Measurements from ENCODE around the gene ARL9. TPM values are rescaled to one million over a fixed set of nuclear protein-coding genes. Genes with fewer than 3 reads are reported as not detected.
A peak's percentile ranks its signal among the peaks of the same experiment; 100 is the strongest.

ARL9 gene
- total and polyA plus RNA-seq, 2 experiments from 2014 or later: 0.85 TPM; not detected in 1

DNA sequence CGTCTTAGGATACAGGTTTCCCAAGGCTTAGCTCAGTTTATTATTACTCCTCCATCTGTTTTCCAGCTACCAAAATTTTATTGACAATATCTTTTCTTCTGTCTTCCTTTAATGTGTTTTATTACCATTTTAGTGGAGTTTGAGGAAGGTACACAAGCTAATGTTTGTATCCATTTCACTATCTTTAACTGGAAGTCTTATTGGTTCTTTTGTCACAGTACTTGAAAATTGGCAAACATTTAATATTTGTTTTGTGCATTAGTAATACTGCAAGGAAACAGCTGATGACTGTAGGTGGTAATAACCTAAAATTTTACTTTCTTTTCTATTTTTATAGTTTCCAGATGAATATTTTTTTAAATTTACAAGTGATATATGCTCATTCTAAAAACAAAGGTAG lies 9.3 kb upstream of the ARL9 start:
- H3K4me2 ChIP-seq: no peak overlapping the region
- no peaks in the 10 kb centered on the region for H3K79me2 ChIP-seq
- H3K9me3 ChIP-seq (ENCODE audit: low read depth): no peaks in the 10 kb centered on the region
- H2AFZ ChIP-seq: no peak overlapping the region
- no peaks in the 10 kb centered on the region for H3K36me3 ChIP-seq (replicated peaks; ENCODE audit: insufficient read depth, low read depth)
- H4K20me1 ChIP-seq (ENCODE audit: insufficient read depth, poor library complexity, severe bottlenecking): no peaks in the 10 kb centered on the region
- H3K4me1 ChIP-seq (ENCODE audit: insufficient read depth): no peaks in the 10 kb centered on the region
- no peak overlapping the region for H3K4me3 ChIP-seq
- no peaks in the 10 kb centered on the region for H3K27me3 ChIP-seq
- H3K27ac ChIP-seq: no peak overlapping the region
- no peaks in the 10 kb centered on the region for H3K9me2 ChIP-seq (replicated peaks; ENCODE audit: insufficient read depth)
- DNase-seq (ENCODE audit: low spot score): no peak
- TF ChIP-seq EZH2phosphoT487 (IDR thresholded peaks at IDR 0.05; ENCODE audit: low read depth, severe bottlenecking, unreplicated experiment): no peak
- WGBS (ENCODE audit: low lambda C conversion rate, missing lambda C conversion rate): 96% methylated on average over 1 of the region's 1 CpG

DNA sequence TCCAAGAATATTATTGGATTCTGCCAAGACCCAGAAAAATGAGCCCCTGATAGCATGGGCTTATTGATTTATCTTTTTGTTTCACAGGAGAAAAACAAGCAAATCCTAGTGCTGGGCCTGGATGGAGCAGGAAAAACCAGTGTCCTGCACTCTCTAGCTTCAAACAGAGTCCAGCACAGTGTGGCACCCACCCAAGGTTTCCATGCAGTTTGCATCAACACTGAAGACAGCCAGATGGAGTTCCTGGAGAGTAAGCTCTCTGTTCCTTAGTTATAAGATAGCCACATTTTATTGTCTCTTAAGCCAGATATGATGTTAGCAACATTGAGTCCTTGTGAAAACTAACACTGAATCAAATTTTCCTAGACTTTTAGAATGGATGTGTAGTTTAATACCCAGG lies 5.5 kb downstream of the ARL9 start:
- no peak overlapping the region for H2AFZ ChIP-seq
- no peaks in the 10 kb centered on the region for H4K20me1 ChIP-seq (ENCODE audit: insufficient read depth, poor library complexity, severe bottlenecking)
- no peaks in the 10 kb centered on the region for H3K27me3 ChIP-seq
- H3K79me2 ChIP-seq: no peaks in the 10 kb centered on the region
- peak; percentile 20 for DNase-seq (ENCODE audit: low spot score)
- TF ChIP-seq EZH2 (IDR thresholded peaks at IDR 0.05; ENCODE audit: borderline replicate concordance) (no peak), EZH2phosphoT487 (IDR thresholded peaks at IDR 0.05; ENCODE audit: low read depth, severe bottlenecking, unreplicated experiment) (no peak), CTCF (IDR thresholded peaks at IDR 0.05; ENCODE audit: poor library complexity) (no peak)
- no peak overlapping the region for H3K27ac ChIP-seq
- H3K36me3 ChIP-seq (replicated peaks; ENCODE audit: insufficient read depth, low read depth): no peaks in the 10 kb centered on the region
- H3K4me2 ChIP-seq: no peak overlapping the region
- H3K4me1 ChIP-seq (ENCODE audit: insufficient read depth): peaks cover 5% of the 10 kb centered on the region
- H3K4me3 ChIP-seq: no peak overlapping the region
- no peaks in the 10 kb centered on the region for H3K9me2 ChIP-seq (replicated peaks; ENCODE audit: insufficient read depth)
- no peaks in the 10 kb centered on the region for H3K9me3 ChIP-seq (ENCODE audit: low read depth)

GRCh38 chr4:56512166-56512565 lies 6.6 kb downstream of the ARL9 start:
- Histone ChIP-seq H3K27me3 (no peaks in the 10 kb centered on the region), H3K9me3 (ENCODE audit: low read depth) (no peaks in the 10 kb centered on the region), H4K20me1 (ENCODE audit: insufficient read depth, poor library complexity, severe bottlenecking) (no peaks in the 10 kb centered on the region), H3K4me3 (no peak overlapping the region), H3K4me1 (ENCODE audit: insufficient read depth) (no peaks in the 10 kb centered on the region), H3K79me2 (no peaks in the 10 kb centered on the region), H3K4me2 (no peak overlapping the region), H3K9me2 (replicated peaks; ENCODE audit: insufficient read depth) (no peaks in the 10 kb centered on the region), H3K36me3 (replicated peaks; ENCODE audit: insufficient read depth, low read depth) (no peaks in the 10 kb centered on the region), H3K27ac (no peak overlapping the region), H2AFZ (no peak overlapping the region)
- WGBS (ENCODE audit: low lambda C conversion rate, missing lambda C conversion rate): 97% methylated on average over 1 of the region's 1 CpG
- DNase-seq (ENCODE audit: low spot score): no peak
- TF ChIP-seq EZH2 (IDR thresholded peaks at IDR 0.05; ENCODE audit: borderline replicate concordance) (no peak), EZH2phosphoT487 (IDR thresholded peaks at IDR 0.05; ENCODE audit: low read depth, severe bottlenecking, unreplicated experiment) (no peak), CTCF (IDR thresholded peaks at IDR 0.05; ENCODE audit: poor library complexity) (no peak)

DNA sequence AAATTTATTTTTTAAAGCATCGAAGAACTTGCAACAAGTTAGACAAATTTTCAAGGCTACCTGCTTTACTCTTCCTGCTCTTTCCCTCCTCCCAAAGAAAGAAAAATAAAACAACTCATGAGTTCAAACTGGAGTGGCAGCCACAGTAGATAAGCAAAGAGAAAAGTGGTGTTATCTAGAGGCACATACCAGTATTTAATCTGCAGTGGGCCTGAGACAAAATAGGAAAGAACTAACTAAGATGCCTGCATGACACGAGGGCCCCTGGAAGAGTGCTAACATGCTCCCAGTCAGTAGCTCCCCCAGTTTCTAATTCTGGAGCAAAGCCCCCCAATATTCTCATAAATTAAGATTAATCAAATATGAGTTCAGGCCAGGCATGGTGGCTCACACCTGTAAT lies 7.9 kb downstream of the ARL9 start:
- TF ChIP-seq CTCF (IDR thresholded peaks at IDR 0.05; ENCODE audit: poor library complexity) (no peak), EZH2 (IDR thresholded peaks at IDR 0.05; ENCODE audit: borderline replicate concordance) (no peak), EZH2phosphoT487 (IDR thresholded peaks at IDR 0.05; ENCODE audit: low read depth, severe bottlenecking, unreplicated experiment) (no peak)
- H2AFZ ChIP-seq: no peak overlapping the region
- no peak overlapping the region for H3K27ac ChIP-seq
- WGBS (ENCODE audit: low lambda C conversion rate, missing lambda C conversion rate): 52% methylated on average over 2 of the region's 2 CpGs
- no peaks in the 10 kb centered on the region for H3K27me3 ChIP-seq
- no peak overlapping the region for H3K4me2 ChIP-seq
- H3K36me3 ChIP-seq (replicated peaks; ENCODE audit: insufficient read depth, low read depth): no peaks in the 10 kb centered on the region
- H4K20me1 ChIP-seq (ENCODE audit: insufficient read depth, poor library complexity, severe bottlenecking): no peaks in the 10 kb centered on the region
- no peak overlapping the region for H3K4me3 ChIP-seq
- no peaks in the 10 kb centered on the region for H3K9me3 ChIP-seq (ENCODE audit: low read depth)
- no peaks in the 10 kb centered on the region for H3K4me1 ChIP-seq (ENCODE audit: insufficient read depth)
- no peak for DNase-seq (ENCODE audit: low spot score)
- H3K9me2 ChIP-seq (replicated peaks; ENCODE audit: insufficient read depth): no peaks in the 10 kb centered on the region
- H3K79me2 ChIP-seq: no peaks in the 10 kb centered on the region
